ENCODE results near the gene KHDC3L.

- no peak for TF ChIP-seq CTCF (tag by site-specific recombination; IDR thresholded peaks at IDR 0.05)
- no peak for TF ChIP-seq ZNF133 (tag by site-specific recombination; IDR thresholded peaks at IDR 0.05)
- no peak for TF ChIP-seq ZNF146 (tag by site-specific recombination; IDR thresholded peaks at IDR 0.05)
- TF ChIP-seq ZEB2 (tag by site-specific recombination; IDR thresholded peaks at IDR 0.05), result no peak
- TF ChIP-seq ZNF791 (tag by site-specific recombination; IDR thresholded peaks at IDR 0.05), result no peak
- TF ChIP-seq ZNF510 (tag by site-specific recombination; IDR thresholded peaks at IDR 0.05; ENCODE audit: insufficient replicate concordance), result no peak
- no peak for TF ChIP-seq ZNF184 (tag by site-specific recombination; IDR thresholded peaks at IDR 0.05)
- no peak for TF ChIP-seq ZNF274 (IDR thresholded peaks at IDR 0.05; ENCODE audit: low read length)
- no peak for TF ChIP-seq ZNF274 (tag by site-specific recombination; IDR thresholded peaks at IDR 0.05; ENCODE audit: borderline replicate concordance)
- TF ChIP-seq ZBTB10 (tag by site-specific recombination; IDR thresholded peaks at IDR 0.05), result no peak
- no peak for TF ChIP-seq ZBTB8A (tag by site-specific recombination; IDR thresholded peaks at IDR 0.05)
- TF ChIP-seq REST (tag by site-specific recombination; IDR thresholded peaks at IDR 0.05), result no peak
- TF ChIP-seq ZNF677 (tag by site-specific recombination; IDR thresholded peaks at IDR 0.05), result no peak
Measured at GRCh38 chr6:73348550-73349204, 13.8 kb upstream of the KHDC3L start.
